Karpas-422 (cell line): ENCODE data around the gene RYR2. TPM values are rescaled to one million over a fixed set of nuclear protein-coding genes. Genes with fewer than 3 reads are reported as not detected.

Source experiments
- DNase-seq: peaks from one replicate; pipeline ENCODE4 v3.0.0-alpha.2; 2015
- H2AFZ ChIP-seq: fragments of 200-600 bp; sonication (generic); 2 replicates; pipeline ENCODE4 v1.6.1; 2014; ENCODE audit warnings: antibody characterized with exemption, low read length, mixed read lengths
- H3K27ac ChIP-seq: fragments of 200-600 bp; sonication (generic); 2 replicates; pipeline ENCODE4 v1.5.1; 2014; ENCODE audit warnings: mild to moderate bottlenecking, low read length, moderate library complexity
- H3K27me3 ChIP-seq: fragments of 200-600 bp; sonication (generic); 2 replicates; pipeline ENCODE4 v1.6.1; 2014; ENCODE audit warnings: low read length, mixed read lengths
- H3K36me3 ChIP-seq: fragments of 200-600 bp; sonication (generic); 2 replicates; pipeline ENCODE4 v1.6.1; 2014; ENCODE audit warnings: low read length, mixed read lengths; ENCODE audit not compliant: insufficient read depth
- H3K4me1 ChIP-seq: fragments of 200-600 bp; sonication (generic); 2 replicates; pipeline ENCODE4 v1.6.1; 2014; ENCODE audit warnings: mild to moderate bottlenecking, low read length, mixed read lengths
- H3K4me2 ChIP-seq: fragments of 200-600 bp; sonication (generic); 2 replicates; pipeline ENCODE4 v1.6.1; 2014; ENCODE audit warnings: low read length, low read depth, mild to moderate bottlenecking; ENCODE audit not compliant: poor library complexity, severe bottlenecking
- H3K4me3 ChIP-seq: fragments of 200-600 bp; sonication (generic); 2 replicates; pipeline ENCODE4 v1.5.1; 2014; ENCODE audit warnings: mild to moderate bottlenecking, antibody characterized with exemption, low read length, mixed read lengths
- H3K79me2 ChIP-seq: fragments of 200-600 bp; sonication (generic); 2 replicates; pipeline ENCODE4 v1.6.1; 2014; ENCODE audit warnings: mild to moderate bottlenecking, low read length, mixed read lengths
- H3K9ac ChIP-seq: fragments of 200-600 bp; sonication (generic); 2 replicates; pipeline ENCODE4 v1.6.0; 2014; ENCODE audit warnings: low read length
- H3K9me2 ChIP-seq: fragments of 200-600 bp; sonication (generic), shearing (Covaris generic); replicated peaks from 2 replicates; pipeline ENCODE4 v1.6.0; 2014; ENCODE audit warnings: mild to moderate bottlenecking, low read length, moderate library complexity; ENCODE audit not compliant: insufficient read depth
- H3K9me3 ChIP-seq: fragments of 300-700, 200-600 bp; sonication (generic); 2 replicates; pipeline ENCODE4 v1.6.1; 2014; ENCODE audit warnings: low read length, mixed read lengths
- H4K20me1 ChIP-seq: fragments of 200-600 bp; sonication (generic); 2 replicates; pipeline ENCODE4 v1.6.1; 2014; ENCODE audit warnings: mild to moderate bottlenecking, antibody characterized with exemption, low read length, low read depth; ENCODE audit not compliant: insufficient read depth
- total RNA-seq: library from RNA; depleted of rRNA; stranded (reverse); fragments of >200 nt; shearing (Covaris generic); gene quantifications from 2 replicates; pipeline ENCODE4 v1.2.3, GENCODE V29; 2014; ENCODE audit warnings: low replicate concordance

Gene RYR2
- total RNA-seq, 1 experiment from 2014 or later: not detected

DNA sequence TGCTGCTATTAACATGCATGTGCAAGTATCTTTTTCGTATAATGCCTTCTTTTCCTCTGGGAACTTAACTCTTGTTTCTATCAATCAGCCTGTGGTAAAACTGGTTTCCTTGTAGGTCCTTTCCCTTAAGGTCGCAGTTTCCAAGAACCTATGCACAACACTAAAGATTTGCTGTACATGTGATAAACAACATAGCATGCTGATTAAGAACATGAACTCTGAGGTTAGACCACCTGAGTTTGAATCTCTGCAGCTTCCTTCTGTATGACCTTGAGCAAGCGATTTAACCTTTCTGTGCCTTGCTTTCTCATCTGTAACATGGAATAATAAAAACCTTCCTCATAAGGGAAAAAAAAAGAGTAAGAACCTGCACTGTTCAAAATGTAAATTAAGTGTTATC lies 186.4 kb downstream of the RYR2 start:
- Histone ChIP-seq H3K4me2 (no peak overlapping the region), H3K4me1 (no peaks in the 10 kb centered on the region), H3K4me3 (no peak overlapping the region), H3K27me3 (no peaks in the 10 kb centered on the region), H3K36me3 (no peaks in the 10 kb centered on the region), H3K79me2 (no peaks in the 10 kb centered on the region), H3K9me2 (no peaks in the 10 kb centered on the region), H3K27ac (no peak overlapping the region), H3K9ac (no peak overlapping the region), H2AFZ (no peak overlapping the region), H3K9me3 (no peaks in the 10 kb centered on the region), H4K20me1 (no peaks in the 10 kb centered on the region)
- no peak for DNase-seq

DNA sequence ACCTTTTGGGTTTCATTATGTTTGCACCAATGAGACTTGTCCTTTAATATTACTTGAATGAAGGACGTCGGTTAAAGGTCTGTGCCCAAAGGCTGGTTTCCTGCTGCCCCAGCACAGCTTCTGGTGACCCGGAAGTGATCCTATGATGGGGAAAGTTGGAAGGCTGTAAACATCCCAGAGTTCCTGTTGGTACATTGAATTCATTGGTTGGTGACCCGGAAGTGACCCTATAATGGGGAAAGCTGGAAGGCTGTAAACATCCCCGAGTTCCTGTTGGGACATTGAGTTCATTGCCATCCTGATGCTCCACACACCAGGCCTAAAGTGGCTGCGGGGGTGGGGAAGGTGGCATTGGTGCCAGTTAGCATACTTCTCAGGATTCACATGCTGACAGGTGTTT lies 187.3 kb downstream of the RYR2 start:
- H2AFZ ChIP-seq: no peak overlapping the region
- no peaks in the 10 kb centered on the region for H3K27me3 ChIP-seq

DNA sequence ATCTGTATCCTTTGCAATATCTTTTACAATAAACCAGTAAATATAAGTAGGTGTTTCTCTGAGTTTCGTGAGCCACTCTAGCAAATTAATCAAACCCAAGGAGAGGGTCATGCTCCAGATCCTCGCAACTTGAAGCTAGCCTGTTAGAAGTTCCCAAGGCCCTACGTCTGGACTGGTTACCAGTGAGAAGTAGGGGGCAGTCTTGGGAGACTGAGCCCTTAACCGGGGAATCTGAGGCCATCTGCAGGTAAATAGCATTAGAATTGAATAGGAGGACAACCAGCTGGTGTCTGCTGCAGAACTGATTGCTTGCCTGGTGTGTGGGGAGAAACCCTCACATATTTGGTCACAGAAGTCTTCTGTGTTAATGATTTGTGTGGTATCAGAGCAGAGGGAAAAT lies 190.5 kb downstream of the RYR2 start:
- Histone ChIP-seq H3K4me3 (no peak overlapping the region), H3K9me2 (no peaks in the 10 kb centered on the region), H3K79me2 (no peaks in the 10 kb centered on the region)

More for the DNA sequence above, 187.3 kb downstream of the RYR2 start:
- H3K4me1 ChIP-seq: no peaks in the 10 kb centered on the region
- H3K36me3 ChIP-seq: no peaks in the 10 kb centered on the region
- no peaks in the 10 kb centered on the region for H3K9me3 ChIP-seq
- no peak overlapping the region for H3K4me2 ChIP-seq
- DNase-seq: no peak
- no peak overlapping the region for H3K27ac ChIP-seq
- no peak overlapping the region for H3K9ac ChIP-seq
- H3K79me2 ChIP-seq: no peaks in the 10 kb centered on the region
- no peaks in the 10 kb centered on the region for H4K20me1 ChIP-seq
- H3K4me3 ChIP-seq: no peak overlapping the region
- no peaks in the 10 kb centered on the region for H3K9me2 ChIP-seq

DNA sequence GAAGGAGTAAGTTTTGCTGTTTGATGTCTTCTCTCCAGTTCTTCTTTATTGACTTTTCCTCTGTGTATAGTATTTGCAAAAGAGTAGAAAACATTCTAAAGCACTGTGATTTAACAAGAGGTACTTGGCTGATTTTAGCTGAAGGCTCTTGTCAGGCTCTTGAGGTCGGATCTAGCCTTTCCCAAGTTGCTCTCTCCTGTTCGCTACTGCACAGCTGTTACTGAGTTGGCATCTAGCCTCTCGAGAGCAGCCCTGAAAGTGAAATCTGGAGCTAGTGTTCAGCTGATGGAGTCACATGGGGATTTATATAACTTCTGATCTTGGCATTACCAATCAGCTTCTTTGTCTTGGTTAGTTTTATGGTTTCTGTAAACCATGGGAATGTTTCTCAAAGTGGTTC lies 193.1 kb downstream of the RYR2 start:
- no peak overlapping the region for H3K4me3 ChIP-seq
- H2AFZ ChIP-seq: no peak overlapping the region
- no peaks in the 10 kb centered on the region for H3K9me3 ChIP-seq
- no peak overlapping the region for H3K4me2 ChIP-seq
- H3K27me3 ChIP-seq: no peaks in the 10 kb centered on the region
- no peaks in the 10 kb centered on the region for H3K36me3 ChIP-seq
- H3K9ac ChIP-seq: no peak overlapping the region
- H3K79me2 ChIP-seq: no peaks in the 10 kb centered on the region
- H3K27ac ChIP-seq: no peak overlapping the region
- DNase-seq: no peak
- H3K9me2 ChIP-seq: no peaks in the 10 kb centered on the region
- no peaks in the 10 kb centered on the region for H4K20me1 ChIP-seq
- no peaks in the 10 kb centered on the region for H3K4me1 ChIP-seq

More for the DNA sequence above, 190.5 kb downstream of the RYR2 start:
- Histone ChIP-seq H3K9me3 (no peaks in the 10 kb centered on the region), H3K9ac (no peak overlapping the region), H3K4me1 (no peaks in the 10 kb centered on the region), H2AFZ (no peak overlapping the region), H3K27me3 (no peaks in the 10 kb centered on the region), H4K20me1 (no peaks in the 10 kb centered on the region), H3K36me3 (no peaks in the 10 kb centered on the region), H3K27ac (no peak overlapping the region), H3K4me2 (no peak overlapping the region)
- no peak for DNase-seq

DNA sequence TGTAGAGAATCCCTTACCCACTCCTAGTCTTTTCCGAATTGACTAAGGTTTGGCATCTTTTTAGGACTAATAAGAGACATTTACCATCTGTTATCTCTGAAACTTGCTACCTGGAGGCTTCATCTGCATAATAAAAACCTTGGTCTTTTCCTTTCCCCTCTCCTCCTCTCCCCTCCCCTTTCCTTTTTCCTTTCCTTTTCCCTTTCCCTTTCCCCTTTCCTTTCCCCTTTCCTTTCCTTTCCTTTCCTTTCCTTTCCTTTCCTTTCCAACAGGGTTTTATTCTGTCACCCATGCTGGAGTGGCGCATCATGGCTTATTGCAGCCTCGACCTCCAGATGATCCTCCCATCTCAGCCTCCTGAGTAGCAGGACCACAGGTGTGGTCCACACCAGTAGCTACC lies 195.7 kb downstream of the RYR2 start:
- H3K4me1 ChIP-seq: no peaks in the 10 kb centered on the region
- no peak overlapping the region for H3K9ac ChIP-seq
- H3K27ac ChIP-seq: no peak overlapping the region
- DNase-seq: no peak
- no peaks in the 10 kb centered on the region for H3K79me2 ChIP-seq
- H3K36me3 ChIP-seq: no peaks in the 10 kb centered on the region
- H3K4me3 ChIP-seq: no peak overlapping the region
- H3K4me2 ChIP-seq: no peak overlapping the region
- no peaks in the 10 kb centered on the region for H4K20me1 ChIP-seq
- no peaks in the 10 kb centered on the region for H3K27me3 ChIP-seq
- H3K9me3 ChIP-seq: no peaks in the 10 kb centered on the region
- H2AFZ ChIP-seq: no peak overlapping the region
- no peaks in the 10 kb centered on the region for H3K9me2 ChIP-seq

DNA sequence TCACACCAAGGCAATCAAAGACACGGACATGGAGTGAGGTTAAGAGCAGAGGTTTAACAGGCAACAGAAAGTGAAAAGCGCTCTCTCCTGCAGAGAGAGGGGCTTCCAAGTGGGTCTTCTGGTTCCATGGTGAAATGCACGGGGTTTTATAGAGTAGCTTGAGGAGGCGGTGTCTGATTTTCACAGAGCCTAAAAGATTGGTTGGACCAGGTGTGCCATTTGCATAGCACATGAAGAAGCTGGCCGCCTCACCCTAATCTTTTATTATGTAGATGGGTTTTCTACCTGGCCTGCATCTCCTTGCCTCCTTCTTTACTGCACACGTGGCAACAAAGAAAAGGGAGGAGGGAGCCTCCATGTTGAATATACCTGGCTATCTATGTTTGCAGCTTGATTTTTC lies 197.3 kb downstream of the RYR2 start:
- DNase-seq: no peak
- H3K27ac ChIP-seq: no peak overlapping the region

DNA sequence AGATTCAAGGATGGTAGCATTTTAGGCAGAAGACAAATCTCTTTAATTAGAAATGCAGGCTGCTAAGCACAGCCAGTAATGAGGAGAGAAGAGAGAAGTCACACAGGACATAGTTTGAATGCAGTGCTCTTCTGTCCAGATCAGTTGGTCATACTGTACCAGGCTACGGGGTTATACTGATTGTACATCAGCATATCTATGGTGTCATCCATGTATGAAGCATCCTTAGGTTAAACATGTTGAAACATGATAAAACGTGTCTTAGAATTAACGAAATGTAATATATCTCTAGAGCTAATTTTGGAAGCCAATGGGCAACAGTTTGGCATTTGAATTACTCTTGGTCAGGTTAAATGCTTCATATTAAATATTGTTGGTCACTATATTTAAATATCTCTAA lies 199.1 kb downstream of the RYR2 start:
- Histone ChIP-seq H4K20me1 (no peaks in the 10 kb centered on the region), H3K27me3 (no peaks in the 10 kb centered on the region), H3K9me2 (no peaks in the 10 kb centered on the region), H3K9ac (no peak overlapping the region), H3K4me3 (no peak overlapping the region), H2AFZ (no peak overlapping the region), H3K4me1 (no peaks in the 10 kb centered on the region), H3K27ac (no peak overlapping the region), H3K79me2 (no peaks in the 10 kb centered on the region), H3K9me3 (no peaks in the 10 kb centered on the region), H3K36me3 (no peaks in the 10 kb centered on the region), H3K4me2 (no peak overlapping the region)
- DNase-seq: no peak

More for the DNA sequence above, 197.3 kb downstream of the RYR2 start:
- H2AFZ ChIP-seq: no peak overlapping the region
- no peak overlapping the region for H3K9ac ChIP-seq
- H3K79me2 ChIP-seq: no peaks in the 10 kb centered on the region
- H4K20me1 ChIP-seq: no peaks in the 10 kb centered on the region
- H3K36me3 ChIP-seq: no peaks in the 10 kb centered on the region
- H3K4me1 ChIP-seq: no peaks in the 10 kb centered on the region
- no peak overlapping the region for H3K4me2 ChIP-seq
- no peak overlapping the region for H3K4me3 ChIP-seq
- H3K9me2 ChIP-seq: no peaks in the 10 kb centered on the region
- H3K27me3 ChIP-seq: no peaks in the 10 kb centered on the region
- H3K9me3 ChIP-seq: no peaks in the 10 kb centered on the region

DNA sequence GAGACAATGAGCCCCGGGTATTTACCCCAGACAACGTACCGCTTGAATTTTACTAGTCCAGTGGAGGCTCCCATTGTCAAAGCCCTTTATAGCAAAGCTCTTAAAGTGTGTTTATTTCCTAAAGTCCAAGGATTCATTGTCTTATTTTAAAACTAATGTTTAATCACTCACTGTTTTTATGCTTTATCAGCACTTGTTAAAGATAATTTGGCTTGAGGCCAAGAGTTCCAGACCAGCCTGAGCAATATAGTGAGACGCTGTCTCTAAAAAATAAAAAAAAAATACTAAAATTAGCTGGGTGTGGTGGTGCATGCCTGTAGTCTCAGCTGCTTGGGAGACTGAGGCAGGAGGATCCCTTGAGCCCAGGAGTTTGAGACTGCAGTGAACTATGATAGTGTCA lies 202.8 kb downstream of the RYR2 start:
- Histone ChIP-seq H3K9ac (no peak overlapping the region), H3K36me3 (no peaks in the 10 kb centered on the region), H3K4me2 (no peak overlapping the region), H4K20me1 (no peaks in the 10 kb centered on the region), H3K9me2 (no peaks in the 10 kb centered on the region), H3K4me1 (no peaks in the 10 kb centered on the region), H2AFZ (no peak overlapping the region), H3K27me3 (no peaks in the 10 kb centered on the region), H3K9me3 (no peaks in the 10 kb centered on the region), H3K27ac (no peak overlapping the region), H3K79me2 (no peaks in the 10 kb centered on the region), H3K4me3 (no peak overlapping the region)
- DNase-seq: no peak

DNA sequence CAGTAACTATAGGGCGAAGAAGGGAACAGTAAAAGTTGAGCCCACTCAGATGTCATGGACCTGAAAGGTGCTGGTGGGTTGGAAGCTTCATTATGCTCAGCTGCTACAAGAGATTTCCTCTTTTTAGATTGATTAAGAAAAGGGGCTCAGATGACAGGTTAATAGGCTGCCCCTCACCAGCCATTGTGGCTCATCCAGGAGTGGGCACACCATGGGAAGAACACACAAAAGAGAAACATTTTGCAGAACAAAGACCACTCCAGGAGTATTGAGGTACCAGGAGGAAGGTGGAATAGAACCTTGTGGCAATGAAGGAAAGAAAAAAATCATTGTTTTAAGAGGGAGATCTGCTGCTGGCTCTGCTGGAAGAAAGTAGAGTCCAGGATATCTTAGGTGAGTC lies 205.5 kb downstream of the RYR2 start:
- no peaks in the 10 kb centered on the region for H3K36me3 ChIP-seq
- H3K4me1 ChIP-seq: no peaks in the 10 kb centered on the region
- no peaks in the 10 kb centered on the region for H3K27me3 ChIP-seq
- no peak overlapping the region for H3K4me2 ChIP-seq
- H3K27ac ChIP-seq: no peak overlapping the region
- no peaks in the 10 kb centered on the region for H3K79me2 ChIP-seq
- no peak for DNase-seq
- H2AFZ ChIP-seq: no peak overlapping the region
- no peaks in the 10 kb centered on the region for H4K20me1 ChIP-seq
- no peak overlapping the region for H3K9ac ChIP-seq
- no peak overlapping the region for H3K4me3 ChIP-seq
- H3K9me3 ChIP-seq: no peaks in the 10 kb centered on the region
- no peaks in the 10 kb centered on the region for H3K9me2 ChIP-seq
